GM10248 (cell line): ENCODE measurements around the gene GCC2.
"Not testable (repeated sequence)": the region's sequence is repeated elsewhere in the genome, so short reads cannot be mapped to it uniquely, and the experiment has no call there.

ENCODE experiments used
- CTCF ChIA-PET: fragments of 300-600 bp; sonication (Branson Sonifier 250); formaldehyde crosslinking; extraction: SDS; loops from one replicate; lab custom pipeline; 2021; ENCODE audit warnings: antibody characterized with exemption; lab: Yijun Ruan, JAX
- POLR2A ChIA-PET: fragments of 350-650 bp; sonication (Branson Sonifier 250); formaldehyde crosslinking; extraction: SDS; loops from one replicate; lab custom pipeline; 2020; ENCODE audit warnings: antibody characterized with exemption; lab: Yijun Ruan, JAX
- DNase-seq: peaks from one replicate; pipeline ENCODE4 v3.0.0; 2012; ENCODE audit errors: extremely low spot score
- TF ChIP-seq, protein P1 (sequence below): IDR thresholded peaks from 2 replicates; pipeline ENCODE4 v1.5.1; 2012; ENCODE audit warnings: mild to moderate bottlenecking, low read depth; ENCODE audit errors: extremely low read depth, missing control alignments, control extremely low read depth

The GCC2 gene

GRCh38 chr2:108417254-108417653 lies 31.8 kb upstream of the GCC2 start:
- POLR2A ChIA-PET: no interaction called here
- CTCF ChIA-PET: interaction anchor here (1.0 kb wide), 1 partner anchor 23 kb away, joined by 3 read pairs; no protein-coding TSS in a partner anchor

GRCh38 chr2:108418416-108418815 lies 30.6 kb upstream of the GCC2 start:
- DNase-seq: no peak
- ChIA-PET CTCF (interaction anchor here (1.3 kb wide), 1 partner anchor 17 kb away, joined by 3 read pairs; no protein-coding TSS in a partner anchor), POLR2A (no interaction called here)
- TF ChIP-seq, protein P1, sequence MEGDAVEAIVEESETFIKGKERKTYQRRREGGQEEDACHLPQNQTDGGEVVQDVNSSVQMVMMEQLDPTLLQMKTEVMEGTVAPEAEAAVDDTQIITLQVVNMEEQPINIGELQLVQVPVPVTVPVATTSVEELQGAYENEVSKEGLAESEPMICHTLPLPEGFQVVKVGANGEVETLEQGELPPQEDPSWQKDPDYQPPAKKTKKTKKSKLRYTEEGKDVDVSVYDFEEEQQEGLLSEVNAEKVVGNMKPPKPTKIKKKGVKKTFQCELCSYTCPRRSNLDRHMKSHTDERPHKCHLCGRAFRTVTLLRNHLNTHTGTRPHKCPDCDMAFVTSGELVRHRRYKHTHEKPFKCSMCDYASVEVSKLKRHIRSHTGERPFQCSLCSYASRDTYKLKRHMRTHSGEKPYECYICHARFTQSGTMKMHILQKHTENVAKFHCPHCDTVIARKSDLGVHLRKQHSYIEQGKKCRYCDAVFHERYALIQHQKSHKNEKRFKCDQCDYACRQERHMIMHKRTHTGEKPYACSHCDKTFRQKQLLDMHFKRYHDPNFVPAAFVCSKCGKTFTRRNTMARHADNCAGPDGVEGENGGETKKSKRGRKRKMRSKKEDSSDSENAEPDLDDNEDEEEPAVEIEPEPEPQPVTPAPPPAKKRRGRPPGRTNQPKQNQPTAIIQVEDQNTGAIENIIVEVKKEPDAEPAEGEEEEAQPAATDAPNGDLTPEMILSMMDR: no peak

More at GRCh38 chr2:108417254-108417653, 31.8 kb upstream of the GCC2 start:
- no peak for DNase-seq
- TF ChIP-seq, protein P1: no peak

GRCh38 chr2:108423067-108423466 lies 25.9 kb upstream of the GCC2 start:
- CTCF ChIA-PET: no interaction called here
- DNase-seq: no peak

DNA sequence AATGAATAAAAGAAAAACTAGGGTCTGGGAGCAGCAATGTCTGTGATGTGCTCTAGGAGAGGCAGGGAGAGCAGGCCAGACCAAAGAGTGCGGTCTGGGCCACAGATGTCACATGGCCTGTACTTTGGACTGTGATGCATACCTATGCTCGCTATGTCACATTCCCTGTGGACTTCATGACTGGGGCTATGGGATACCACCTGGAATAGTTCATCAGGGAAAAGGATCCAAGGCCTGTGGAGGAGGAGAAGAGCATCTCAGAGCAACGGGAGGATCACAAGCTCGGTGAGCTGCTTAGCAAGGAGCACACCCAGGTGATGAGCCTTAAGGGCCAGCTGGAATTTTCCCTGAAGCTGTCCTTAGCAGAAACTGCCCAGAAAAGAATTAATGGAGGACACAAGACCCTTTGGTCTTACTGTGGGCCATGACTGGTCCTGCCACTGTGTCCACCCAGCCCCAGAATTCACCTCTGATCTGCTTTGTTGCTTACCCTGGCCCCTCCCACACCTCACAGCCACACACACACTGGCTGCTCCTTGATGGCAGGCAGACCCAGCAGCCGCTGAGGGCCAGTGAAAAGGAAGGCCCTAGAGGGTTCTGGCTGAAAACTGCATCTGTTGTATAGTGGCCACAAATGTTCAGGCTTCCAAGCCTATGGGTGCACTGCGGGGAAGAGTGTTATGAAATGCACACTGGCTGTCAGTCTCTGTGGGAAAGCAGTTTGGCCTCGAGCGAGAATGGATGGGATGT lies 25.3 kb upstream of the GCC2 start:
- TF ChIP-seq, protein P1: no peak
- POLR2A ChIA-PET: no interaction called here
- CTCF ChIA-PET: no interaction called here
- DNase-seq: no peak

More at GRCh38 chr2:108423067-108423466, 25.9 kb upstream of the GCC2 start:
- TF ChIP-seq, protein P1: no peak
- POLR2A ChIA-PET: no interaction called here

GRCh38 chr2:108428286-108429009 lies 20.6 kb upstream of the GCC2 start:
- ChIA-PET POLR2A (no interaction called here), CTCF (interaction anchor here (1.3 kb wide), 1 partner anchor 11 kb away, joined by 4 read pairs; no protein-coding TSS in a partner anchor)
- DNase-seq: no peak
- TF ChIP-seq, protein P1: no peak

DNA sequence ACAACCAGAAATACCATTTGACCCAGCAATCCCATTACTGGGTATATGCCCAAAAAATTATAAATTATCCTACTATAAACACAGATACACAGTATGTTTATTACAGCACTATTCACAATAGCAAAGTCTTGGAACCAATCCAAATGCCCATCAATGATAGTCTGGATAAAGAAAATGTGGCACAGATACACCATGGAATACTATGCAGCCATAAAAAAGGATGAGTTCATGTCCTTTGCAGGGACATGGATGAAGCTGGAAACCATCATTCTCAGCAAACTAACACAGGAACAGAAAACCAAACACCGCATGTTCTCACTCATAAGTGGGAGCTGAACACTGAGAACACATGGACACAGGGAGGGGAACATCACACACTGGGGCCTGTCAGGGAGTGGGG lies 13.4 kb upstream of the GCC2 start:
- CTCF ChIA-PET, POLR2A ChIA-PET: not testable (repeated sequence)

GRCh38 chr2:108436976-108437375 lies 12.0 kb upstream of the GCC2 start:
- no peak for DNase-seq
- POLR2A ChIA-PET: no interaction called here
- CTCF ChIA-PET: no interaction called here
- TF ChIP-seq, protein P1: no peak

More for the DNA sequence above, 13.4 kb upstream of the GCC2 start:
- DNase-seq: not testable (repeated sequence)
